HG03025 (cell line): ENCODE data around the gene AFF4.

Experiments
- ATAC-seq: cut with Tn5 transposase; IDR thresholded peaks from one replicate; pipeline ENCODE4 v1.9.1; 2021; ENCODE audit warnings: mild to moderate bottlenecking, moderate library complexity; ENCODE audit not compliant: unreplicated experiment, low FRiP score

AFF4 gene

DNA sequence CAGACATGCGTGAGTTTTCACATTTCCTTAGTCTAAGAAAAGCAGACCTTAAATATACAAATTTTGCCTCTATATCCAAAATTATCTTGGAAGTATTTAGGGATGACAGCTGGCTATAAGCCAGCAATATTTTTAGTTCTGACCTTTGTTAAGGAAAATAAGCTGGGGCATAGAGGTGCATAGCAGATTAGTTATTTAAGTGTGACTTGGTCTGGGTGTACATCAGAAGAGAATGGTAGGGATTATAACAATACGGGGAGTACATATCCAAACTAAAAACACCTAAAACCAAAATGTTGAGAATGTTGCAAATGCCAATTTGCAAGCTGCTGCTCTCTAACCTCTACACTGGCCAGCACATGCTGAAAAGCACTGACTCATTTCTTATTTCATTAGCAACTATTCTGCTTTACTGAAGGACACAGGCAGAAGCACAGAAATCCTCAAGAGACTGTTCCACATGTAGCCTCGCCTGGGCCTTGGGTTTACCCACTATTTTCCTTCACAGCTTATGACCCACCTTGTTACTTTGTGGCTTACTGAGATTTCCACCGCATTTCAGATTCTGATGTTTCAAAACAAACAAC, 67.6 kb downstream of the AFF4 start:
- ATAC-seq: no peak

DNA sequence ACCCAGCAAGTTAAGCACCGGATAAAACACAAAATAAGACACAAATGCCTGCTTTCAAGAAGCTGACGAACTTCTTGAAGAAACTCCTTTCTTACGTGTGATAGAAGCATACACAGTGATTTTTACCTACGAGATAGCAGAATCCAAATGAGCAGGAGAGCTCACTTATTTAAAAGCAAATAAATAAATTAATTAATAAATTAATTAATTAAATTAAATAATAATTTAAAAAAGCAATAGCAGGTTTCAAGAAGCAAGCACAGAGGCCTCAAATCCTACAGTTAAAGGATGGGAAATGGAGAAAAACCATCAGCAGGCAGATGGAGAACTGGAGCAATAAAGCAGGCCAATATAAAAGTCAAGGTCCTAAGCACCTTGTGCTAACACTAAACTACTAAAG, 72.6 kb downstream of the AFF4 start:
- ATAC-seq: no peak

- no peak for ATAC-seq
Observed at GRCh38 chr5:132889501-132889900, 73.9 kb downstream of the AFF4 start.

DNA sequence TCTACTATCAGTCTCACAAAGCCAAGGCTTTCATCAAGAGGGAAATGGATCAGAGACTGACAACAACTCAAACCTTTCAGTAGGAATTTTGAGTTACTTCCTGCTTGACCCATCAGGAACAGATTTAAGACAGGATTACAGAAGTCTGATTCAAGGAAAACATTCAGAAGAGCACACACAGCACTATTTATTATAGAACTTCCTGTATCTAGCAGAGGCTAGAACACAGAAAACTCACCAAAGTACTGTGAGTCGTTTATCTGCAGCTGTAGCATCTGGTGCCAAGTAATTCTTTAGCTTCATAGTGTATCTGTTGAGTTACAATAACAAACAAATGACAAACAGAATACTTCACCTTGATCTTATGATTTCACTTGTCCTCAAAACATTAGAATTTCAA, 76.2 kb downstream of the AFF4 start:
- no peak for ATAC-seq

DNA sequence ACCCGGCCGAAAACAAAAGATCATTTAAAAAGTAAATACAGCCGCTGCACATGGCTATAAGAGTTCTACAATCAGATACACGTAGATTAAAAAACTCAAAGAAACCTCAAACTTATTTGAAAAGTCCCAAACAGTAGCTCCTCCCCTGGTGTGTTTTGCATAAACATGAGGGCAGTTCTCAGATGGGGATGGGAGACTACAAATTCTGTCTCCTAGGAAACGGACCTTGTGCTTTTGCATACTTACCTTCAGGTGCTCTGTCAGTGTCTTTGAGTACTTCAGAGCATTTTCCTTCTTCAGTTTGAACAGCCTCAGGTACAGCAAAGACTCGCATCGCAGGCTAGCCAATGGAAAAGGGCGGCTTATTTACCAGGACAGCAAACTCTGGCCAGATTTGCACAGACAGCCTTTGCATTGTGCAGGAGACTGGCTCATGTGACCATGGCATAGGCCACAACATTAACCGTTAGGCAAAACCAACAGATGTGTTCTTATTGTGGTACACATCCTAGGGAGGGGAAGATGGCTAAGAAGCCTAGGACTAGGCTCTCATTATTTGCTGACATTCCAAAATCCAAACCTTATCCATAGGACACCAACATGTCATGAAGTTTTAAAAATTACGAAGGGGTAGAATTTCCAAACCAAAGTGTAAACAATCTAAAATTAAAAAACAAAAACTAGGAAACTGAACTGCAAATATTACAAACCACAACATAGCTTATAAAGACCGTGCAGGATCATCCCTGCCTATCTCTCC, 77.2 kb downstream of the AFF4 start:
- no peak for ATAC-seq

GRCh38 chr5:132884548-132884947, 78.9 kb downstream of the AFF4 start:
- ATAC-seq: no peak

- ATAC-seq: no peak
Observed at GRCh38 chr5:132883261-132883834, 80.1 kb downstream of the AFF4 start.

DNA sequence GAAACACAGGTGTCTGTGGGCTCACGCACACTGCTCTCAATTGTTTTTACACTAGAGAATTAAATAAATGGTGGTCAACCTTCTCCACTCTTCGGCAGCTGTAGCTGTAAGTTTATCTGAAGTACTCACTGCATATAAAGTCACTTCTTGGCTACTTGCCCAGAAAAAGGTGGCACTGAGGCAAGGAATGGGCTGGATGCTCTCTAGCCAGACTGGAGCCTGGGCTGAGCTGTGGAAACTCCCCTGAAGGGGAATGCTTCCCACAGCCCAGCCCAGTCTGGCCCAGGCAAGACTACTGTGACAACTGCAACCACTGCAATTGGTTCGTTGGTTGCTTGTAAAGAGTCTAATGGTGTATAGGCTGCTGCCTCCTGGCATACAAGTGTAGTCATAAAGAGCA, 85.5 kb downstream of the AFF4 start:
- ATAC-seq: no peak

- no peak for ATAC-seq
Observed at GRCh38 chr5:132877466-132877865, 86.0 kb downstream of the AFF4 start.

GRCh38 chr5:132876020-132876759, 87.2 kb downstream of the AFF4 start:
- ATAC-seq: no peak

- ATAC-seq: no peak
Observed at GRCh38 chr5:132873930-132874271, 89.5 kb downstream of the AFF4 start.

DNA sequence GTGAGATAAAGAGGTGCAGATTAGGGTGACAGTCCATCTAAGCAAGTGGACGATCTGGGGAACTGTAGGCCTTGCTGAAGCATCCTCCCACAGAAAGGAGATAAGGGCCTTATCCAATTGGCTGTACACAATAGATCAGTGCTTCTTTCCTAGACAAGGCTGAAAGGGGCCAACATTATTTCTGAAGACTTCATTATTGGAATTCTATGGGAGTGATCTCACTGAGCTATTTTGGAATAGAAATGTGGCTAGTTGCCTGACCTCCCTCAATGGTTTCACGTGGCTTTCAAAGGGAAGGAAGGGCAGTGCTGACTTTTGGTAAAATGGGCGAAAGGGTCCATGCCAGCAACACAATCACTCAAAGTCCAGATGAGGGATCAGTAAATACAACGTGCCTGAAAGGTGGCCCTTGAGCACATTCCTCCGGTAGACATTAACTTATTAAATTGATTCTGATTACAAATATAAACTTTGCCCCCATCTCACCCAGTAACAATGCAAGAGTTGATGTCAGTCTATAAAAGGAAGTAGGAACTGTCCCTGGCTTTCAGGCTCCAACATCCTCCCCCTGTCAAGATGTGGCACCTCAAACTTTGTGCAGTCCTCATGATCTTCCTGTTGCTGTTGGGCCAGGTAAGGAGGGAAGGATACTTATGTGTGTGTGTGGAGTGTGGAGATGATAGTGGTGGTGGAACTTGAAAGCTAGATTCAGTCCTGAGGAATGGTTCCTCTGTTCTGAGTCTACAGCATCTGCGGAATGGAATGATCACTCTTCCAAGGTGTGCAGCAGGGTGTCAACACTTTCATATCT, 90.1 kb downstream of the AFF4 start, which contains the start of gene LEAP2:
Gene LEAP2, plus strand, starts transcription at position 550 of the 811 bp plus-strand sequence. Its CDS starts 27 bp downstream, at position 577.
- no peak for ATAC-seq

DNA sequence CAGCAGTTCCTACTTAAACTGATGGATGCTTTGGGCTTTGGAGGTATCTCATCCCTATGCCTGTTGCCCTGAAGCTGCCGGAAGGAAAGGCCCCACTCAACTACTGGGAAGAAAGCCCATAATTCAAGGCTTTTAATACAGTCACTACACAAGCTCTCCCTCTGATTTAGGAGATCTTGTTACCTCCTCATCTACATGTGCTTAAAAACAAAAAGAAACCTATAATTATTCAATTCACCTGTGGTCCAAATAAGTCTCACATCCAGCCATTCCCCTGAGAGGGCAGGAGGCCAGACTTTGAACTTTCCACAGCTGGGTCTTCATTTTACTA, 90.7 kb downstream of the AFF4 start:
- ATAC-seq: no peak

GRCh38 chr5:132871459-132872284, 91.8 kb downstream of the AFF4 start:
- no peak for ATAC-seq

- no peak for ATAC-seq
Observed at GRCh38 chr5:132870801-132871200, 92.6 kb downstream of the AFF4 start.

DNA sequence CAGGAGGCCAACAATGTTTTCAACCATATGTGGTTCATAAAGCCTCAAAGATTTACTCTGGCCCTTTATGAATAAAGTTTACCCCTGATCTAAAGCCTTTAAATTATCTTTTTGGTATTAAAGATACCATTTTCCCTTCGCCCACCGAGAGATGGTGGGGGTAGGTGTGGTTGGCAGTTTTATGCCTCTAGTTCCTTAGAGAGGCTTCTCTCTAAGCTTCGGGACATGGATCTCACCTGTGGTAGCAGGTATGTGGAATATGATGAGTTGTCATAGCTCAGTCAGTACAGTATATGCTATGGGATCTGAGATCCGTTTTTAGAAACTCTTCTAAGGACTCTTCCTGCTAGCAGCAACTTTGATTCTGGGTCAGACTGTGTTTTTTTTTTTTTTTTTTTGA, 94.7 kb downstream of the AFF4 start:
- no peak for ATAC-seq

GRCh38 chr5:132867046-132867451, 96.4 kb downstream of the AFF4 start:
- ATAC-seq: no peak

DNA sequence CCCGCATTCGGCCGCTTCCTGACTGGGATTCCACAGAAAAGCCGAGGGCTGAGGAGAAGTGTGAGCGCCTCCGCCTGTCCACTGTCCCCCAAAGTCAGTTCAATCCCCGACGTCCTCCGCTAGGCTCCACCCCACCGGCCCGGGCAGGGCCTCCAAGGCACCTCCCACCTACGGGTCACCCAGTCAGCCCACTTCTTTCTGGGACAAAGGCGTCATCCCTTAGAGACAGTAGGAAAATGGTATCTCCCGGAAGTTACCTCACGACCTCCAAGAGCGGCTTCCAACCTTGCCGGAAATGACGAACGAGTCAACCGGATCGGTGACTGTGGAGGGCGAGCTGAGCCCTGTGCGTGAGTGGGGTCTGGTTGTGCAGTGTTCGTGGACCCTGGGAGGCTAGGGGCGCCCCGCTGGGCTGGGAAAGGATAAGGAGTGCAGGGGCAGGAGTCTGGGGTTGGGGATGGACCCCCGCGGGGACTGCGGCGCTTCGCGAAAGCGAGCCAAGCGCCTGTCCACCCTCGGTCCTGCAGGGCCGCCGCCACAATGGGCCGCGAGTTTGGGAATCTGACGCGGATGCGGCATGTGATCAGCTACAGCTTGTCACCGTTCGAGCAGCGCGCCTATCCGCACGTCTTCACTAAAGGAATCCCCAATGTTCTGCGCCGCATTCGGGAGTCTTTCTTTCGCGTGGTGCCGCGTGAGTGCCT, 96.9 kb downstream of the AFF4 start, which contains the start of the genes GDF9 and UQCRQ:
Gene GDF9, minus strand, starts transcription at position 128 of the 704 bp plus-strand sequence. CDS start 1,936 bp downstream, outside the sequence.
Gene UQCRQ, plus strand, starts transcription at position 301 of the 704 bp plus-strand sequence. Its CDS starts 240 bp downstream, at position 541.
- peak; percentile 98 for ATAC-seq
